ENCODE measurements around the gene TMEM252.

Gene TMEM252

GRCh38 chr9:68555437-68556150 lies 14.9 kb upstream of the TMEM252 start:
- TF ChIP-seq POLR2A (IDR thresholded peaks at IDR 0.05; ENCODE audit: low read length) = no peak
- no peak for TF ChIP-seq GATA1 (IDR thresholded peaks at IDR 0.05; ENCODE audit: low read depth, low read length)
- DNase-seq = no peak

DNA sequence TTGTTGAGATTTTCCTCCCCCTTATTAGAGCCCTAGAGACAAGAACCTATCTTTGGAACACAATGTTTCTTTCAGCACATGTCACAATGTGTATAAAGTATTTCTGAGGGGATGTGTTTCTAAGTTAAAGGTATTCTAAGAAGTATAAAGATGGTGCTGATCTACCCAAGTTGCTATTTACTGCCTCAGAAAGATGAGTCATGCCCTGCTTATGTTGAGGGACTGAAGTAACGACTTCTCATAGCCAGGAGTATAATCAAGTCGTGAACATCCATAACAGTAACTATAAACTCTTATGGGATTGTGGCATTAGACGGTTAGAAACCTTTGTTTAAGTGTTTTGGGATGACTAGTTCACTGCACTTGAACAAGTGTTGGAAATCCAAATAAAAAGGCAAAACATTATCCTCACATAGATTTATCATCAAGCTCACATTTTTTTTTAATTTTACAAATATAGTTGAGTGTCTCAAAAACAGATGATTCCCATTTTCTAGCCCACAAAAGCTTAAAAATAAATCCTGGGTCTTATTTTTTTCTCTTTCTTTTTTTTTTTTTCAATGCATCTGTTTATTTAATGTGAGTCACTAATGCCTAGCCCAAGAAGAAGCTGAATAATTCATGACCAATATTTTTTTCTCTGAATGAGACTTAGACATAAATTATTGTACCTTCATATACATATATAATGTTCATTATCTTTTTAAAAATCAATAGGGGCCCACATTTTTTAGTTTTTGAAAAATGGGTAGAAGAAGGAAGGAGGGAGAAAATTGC lies 12.2 kb upstream of the TMEM252 start:
- TF ChIP-seq GATA1 (IDR thresholded peaks at IDR 0.05; ENCODE audit: low read depth, low read length) (no peak), POLR2A (IDR thresholded peaks at IDR 0.05; ENCODE audit: low read length) (no peak)

DNA sequence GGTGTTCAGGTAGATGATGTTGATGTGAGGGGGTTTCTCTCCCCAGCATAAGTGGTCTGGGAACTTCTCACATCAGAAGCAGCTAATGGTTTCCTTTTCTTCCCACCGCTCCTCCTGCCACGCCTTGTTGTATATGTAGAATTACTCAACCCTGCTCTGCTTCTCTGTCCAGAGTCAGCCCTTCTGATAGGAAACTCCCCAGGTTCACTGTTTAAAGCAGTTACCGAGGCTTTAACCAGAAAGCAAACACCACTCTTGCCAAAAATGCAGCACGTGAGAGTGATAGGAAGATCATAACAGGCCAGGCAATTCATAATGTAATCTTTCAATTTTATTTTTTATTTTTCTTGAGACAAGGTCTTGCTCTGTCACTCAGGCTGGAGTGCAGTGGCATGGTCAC lies 10.5 kb upstream of the TMEM252 start:
- no peak for DNase-seq
- TF ChIP-seq POLR2A (IDR thresholded peaks at IDR 0.05; ENCODE audit: low read length) (no peak), GATA1 (IDR thresholded peaks at IDR 0.05; ENCODE audit: low read depth, low read length) (no peak)

More for the DNA sequence above, 12.2 kb upstream of the TMEM252 start:
- no peak for DNase-seq

DNA sequence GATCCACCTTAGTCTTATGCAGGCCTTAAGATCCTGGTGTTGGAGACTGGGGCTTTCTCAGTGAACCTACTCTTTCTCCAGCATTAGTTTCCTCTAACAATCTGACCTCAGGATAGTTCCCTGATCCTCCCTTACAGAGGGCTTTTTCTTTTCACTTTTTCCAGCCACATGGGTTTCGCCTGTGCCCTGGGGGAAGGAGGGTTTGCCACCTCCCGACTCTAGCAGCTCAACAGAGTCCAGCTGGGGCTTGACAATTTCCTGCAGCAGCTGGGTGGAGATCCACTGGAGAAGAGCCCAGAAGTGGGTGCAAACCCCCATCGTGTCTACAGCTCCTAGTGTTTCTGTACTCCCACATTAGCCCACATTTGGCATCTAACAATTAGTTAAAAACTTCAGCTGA lies 7.6 kb upstream of the TMEM252 start:
- no peak for DNase-seq
- TF ChIP-seq GATA1 (IDR thresholded peaks at IDR 0.05; ENCODE audit: low read depth, low read length) (no peak), POLR2A (IDR thresholded peaks at IDR 0.05; ENCODE audit: low read length) (no peak)

- TF ChIP-seq GATA1 (IDR thresholded peaks at IDR 0.05; ENCODE audit: low read depth, low read length) (no peak), POLR2A (IDR thresholded peaks at IDR 0.05; ENCODE audit: low read length) (no peak)
- no peak for DNase-seq
These were observed 6.7 kb upstream of the TMEM252 start for GRCh38 chr9:68547417-68547816.

DNA sequence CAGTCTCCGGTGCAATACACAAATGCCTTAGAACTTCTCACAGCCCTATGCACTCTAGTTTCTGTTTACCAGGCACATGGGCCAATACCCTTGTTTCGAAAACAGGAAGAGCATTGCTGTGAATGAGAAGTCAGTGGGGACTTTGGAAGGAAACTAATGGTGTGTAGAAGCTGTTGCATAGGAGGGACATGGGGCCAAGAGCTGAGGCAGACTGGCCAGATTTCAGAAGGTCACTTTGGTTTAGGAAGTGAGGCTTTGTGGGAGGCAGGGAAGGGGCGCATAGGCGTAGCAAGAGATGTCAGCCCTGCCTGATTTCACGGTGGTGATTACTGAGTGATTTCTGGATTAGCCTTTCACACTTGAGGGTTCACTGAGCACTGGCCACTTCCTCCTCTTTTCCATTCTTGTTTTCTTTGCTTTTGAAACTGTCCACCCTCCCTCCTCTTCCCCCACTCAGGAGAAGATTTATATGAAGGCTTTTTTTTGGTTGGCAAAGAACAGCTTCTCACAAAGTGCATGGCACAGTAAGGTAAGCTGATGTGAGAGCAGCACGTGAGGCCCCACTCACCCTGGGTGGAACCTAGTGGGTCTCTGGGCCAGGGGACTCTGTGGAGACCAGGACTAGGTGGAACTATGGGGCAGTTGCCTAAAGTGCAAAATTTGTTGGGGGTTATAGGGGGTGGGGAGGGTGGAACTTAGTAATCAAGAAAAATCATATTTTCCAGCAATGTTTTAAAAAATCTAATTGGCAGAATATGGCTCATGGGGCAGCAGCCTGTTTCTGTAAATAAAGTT lies 6.1 kb upstream of the TMEM252 start:
- DNase-seq = no peak

DNA sequence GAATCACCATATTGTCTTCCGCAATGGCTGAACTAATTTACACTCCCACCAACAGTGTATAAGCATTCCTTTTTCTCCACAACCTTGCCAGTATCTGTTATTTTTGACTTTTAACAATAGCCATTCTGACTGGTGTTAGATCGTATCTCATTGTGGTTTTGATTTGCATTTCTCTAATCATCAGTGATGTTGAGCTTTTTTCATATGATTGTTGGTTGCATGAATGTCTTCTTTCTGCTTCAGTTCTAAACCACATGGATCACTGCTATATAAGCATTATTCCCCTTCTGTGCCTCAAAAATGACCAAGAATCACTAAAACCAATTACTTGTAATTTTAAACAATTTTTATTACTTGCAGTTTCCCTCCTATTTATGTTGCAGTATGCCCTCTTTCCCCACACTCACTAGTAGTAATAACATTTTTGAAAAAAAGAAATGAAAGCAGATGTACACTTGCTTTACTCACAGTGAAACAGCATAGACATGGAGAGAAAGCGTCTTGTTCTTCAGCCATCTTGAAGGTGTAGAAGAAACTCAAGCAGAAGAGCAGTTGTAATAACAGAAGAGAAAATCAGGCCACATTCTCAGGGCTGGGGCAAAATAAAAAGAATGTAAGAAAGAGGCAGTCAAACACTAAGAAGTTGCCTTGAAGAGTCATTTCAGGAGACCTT lies 4.5 kb upstream of the TMEM252 start:
- TF ChIP-seq POLR2A (IDR thresholded peaks at IDR 0.05; ENCODE audit: low read length) (no peak), GATA1 (IDR thresholded peaks at IDR 0.05; ENCODE audit: low read depth, low read length) (no peak)
- no peak for DNase-seq

More for the DNA sequence above, 6.1 kb upstream of the TMEM252 start:
- TF ChIP-seq GATA1 (IDR thresholded peaks at IDR 0.05; ENCODE audit: low read depth, low read length) = no peak
- TF ChIP-seq POLR2A (IDR thresholded peaks at IDR 0.05; ENCODE audit: low read length) = no peak

DNA sequence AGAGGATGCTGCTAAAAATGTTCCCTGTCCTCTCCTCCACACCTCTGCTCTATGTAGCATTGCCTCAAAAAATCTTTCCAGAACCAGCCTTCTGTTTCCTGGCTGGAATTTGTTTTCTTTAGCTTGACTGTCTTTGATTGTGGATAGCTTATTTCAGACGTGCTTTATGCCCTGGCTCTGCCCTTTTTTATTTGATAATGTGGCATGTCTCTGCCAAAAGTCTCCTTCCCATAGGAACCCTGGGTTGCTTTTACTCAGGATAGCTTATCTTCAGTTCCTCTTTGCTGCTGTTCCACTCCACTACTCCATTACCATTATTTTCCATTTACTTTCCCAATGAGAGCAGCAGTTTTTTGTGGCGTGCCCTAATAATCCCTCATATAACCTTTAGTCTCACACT lies 885 bp upstream of the TMEM252 start:
- TF ChIP-seq GATA1 (IDR thresholded peaks at IDR 0.05; ENCODE audit: low read depth, low read length) (no peak), POLR2A (IDR thresholded peaks at IDR 0.05; ENCODE audit: low read length) (no peak)
- DNase-seq = no peak

DNA sequence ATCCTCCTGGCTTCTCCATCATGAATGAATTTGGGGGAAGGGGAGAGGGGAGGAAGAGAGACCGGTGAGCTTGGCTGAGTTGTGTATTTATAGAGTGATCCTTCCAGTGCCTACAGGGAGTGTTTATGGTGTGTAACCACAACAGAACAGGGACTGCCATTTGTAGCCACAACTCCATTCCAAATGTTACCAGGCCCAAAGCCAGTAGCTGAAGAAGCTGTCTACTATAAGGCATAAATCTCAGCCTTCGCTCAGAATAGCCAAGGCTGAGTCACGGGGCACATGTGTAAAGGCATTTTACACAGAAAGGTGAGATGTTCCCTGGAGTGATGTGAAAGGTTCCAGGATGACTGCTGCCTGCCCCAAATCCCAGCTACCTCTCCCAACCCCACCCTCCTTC lies 2.5 kb downstream of the TMEM252 start:
- no peak for DNase-seq
- TF ChIP-seq GATA1 (IDR thresholded peaks at IDR 0.05; ENCODE audit: low read depth, low read length) (no peak), POLR2A (IDR thresholded peaks at IDR 0.05; ENCODE audit: low read length) (no peak)

DNA sequence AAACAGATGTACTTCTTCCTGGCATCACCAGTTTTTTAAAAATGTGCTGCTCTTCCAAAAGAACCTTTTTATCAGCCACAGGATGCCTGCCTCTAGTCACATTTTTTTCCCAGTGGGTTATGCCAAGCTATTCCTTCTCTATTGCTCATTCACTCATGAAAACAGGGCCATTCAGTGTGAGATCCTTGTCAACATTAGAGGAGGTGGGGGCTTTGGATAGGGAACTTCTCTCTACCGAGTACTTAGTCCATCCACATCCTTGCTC lies 3.1 kb downstream of the TMEM252 start:
- no peak for DNase-seq
- no peak for TF ChIP-seq POLR2A (IDR thresholded peaks at IDR 0.05; ENCODE audit: low read length)
- TF ChIP-seq GATA1 (IDR thresholded peaks at IDR 0.05; ENCODE audit: low read depth, low read length) = no peak

DNA sequence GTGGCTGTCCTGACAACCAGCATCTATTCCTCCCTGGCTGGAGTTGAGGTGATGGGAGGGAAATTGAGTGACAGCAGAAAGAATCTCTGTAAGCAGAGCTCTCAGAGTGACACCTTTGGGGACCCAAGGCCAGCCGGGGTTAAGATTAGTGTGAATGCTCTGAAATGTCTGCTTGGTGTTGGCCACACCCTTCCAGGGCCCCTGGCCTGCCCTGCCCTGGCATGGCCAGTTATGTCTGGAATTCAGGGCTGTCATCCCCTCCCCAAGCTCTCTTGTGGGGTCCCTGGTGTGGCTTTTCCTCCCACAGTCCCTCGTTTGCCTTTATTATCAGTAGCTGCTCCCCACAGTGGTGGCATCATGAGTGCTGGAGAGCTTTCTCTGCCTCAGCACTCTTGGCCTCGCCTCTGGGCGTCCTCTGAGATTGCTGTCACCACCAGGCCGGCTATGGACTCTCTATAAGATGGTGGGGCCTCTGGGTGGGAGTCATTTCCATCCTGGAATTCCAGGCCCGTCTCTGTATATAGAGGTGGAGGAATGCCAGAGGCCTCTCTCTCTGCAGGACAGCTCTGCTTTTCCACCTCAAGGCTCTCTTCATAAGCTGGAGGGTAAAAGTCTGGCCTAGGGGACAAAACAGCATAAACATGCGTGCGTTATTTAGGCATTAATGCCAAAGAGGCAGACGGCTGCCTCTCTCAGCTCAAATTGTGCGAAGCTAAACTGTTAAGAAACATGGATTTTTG lies 3.6 kb downstream of the TMEM252 start:
- TF ChIP-seq GATA1 (IDR thresholded peaks at IDR 0.05; ENCODE audit: low read depth, low read length) (no peak), POLR2A (IDR thresholded peaks at IDR 0.05; ENCODE audit: low read length) (no peak)
- DNase-seq = no peak

DNA sequence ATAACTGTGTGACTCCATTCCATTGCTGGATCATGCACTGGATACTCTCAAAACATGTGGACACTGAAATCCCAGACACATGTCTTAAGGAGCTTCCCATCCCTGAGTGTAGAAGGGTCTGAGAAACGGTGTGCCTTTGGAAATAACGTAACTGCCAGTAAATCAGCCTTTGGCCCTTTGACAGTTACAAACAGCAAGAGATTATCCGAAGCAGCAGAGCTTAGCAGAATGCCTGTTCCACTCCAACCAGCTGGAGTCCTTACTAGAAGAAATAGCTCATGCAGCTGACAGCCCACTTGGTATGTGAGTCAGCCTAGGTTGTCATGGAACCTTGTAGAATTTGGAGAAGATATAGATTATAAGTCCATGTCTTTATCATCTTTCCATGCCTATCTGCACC lies 7.0 kb downstream of the TMEM252 start:
- DNase-seq = no peak
- TF ChIP-seq GATA1 (IDR thresholded peaks at IDR 0.05; ENCODE audit: low read depth, low read length) = no peak
- no peak for TF ChIP-seq POLR2A (IDR thresholded peaks at IDR 0.05; ENCODE audit: low read length)

GRCh38 chr9:68532131-68532530 lies 8.6 kb downstream of the TMEM252 start:
- TF ChIP-seq GATA1 (IDR thresholded peaks at IDR 0.05; ENCODE audit: low read depth, low read length) (no peak), POLR2A (IDR thresholded peaks at IDR 0.05; ENCODE audit: low read length) (no peak)
- DNase-seq = no peak
